Stimulated activated CD8-positive, alpha-beta memory T cell treated with anti-CD3 and anti-CD28 coated beads, Interleukin-7, amount 100 ng/mL, for 48 hours (primary cell): ENCODE results near the gene ECE2.
A peak's percentile ranks its signal among the peaks of the same experiment; 100 is the strongest.
"Not testable (repeated sequence)": the region's sequence is repeated elsewhere in the genome, so short reads cannot be mapped to it uniquely, and the experiment has no call there.

ENCODE experiments used
- DNase-seq, 2 donors: peaks; one replicate each; pipeline ENCODE4 v3.0.0-alpha.2; 2020; ENCODE audit warnings: low read depth in 1 of 2; ENCODE audit errors: extremely low read depth in 1 of 2

The ECE2 gene

DNA sequence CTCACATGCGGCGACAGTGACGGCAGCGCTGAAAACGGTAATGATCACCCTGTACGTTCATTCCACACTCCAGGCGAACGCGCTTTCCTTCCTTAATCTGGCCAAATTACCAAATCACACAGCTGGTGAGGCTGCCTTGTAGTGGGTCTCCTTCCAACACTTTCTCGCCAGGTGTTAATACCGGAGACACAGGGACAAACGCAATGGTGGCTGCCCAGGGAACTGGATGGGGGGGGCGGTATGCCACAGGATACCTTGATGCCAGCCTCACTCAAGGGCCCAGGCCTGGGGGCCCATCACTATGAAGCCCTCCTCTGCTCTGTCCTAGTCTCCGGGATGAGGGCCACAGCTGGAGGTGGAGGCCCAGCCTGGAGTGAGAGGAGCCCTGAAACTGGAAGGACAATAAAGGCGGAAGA lies 13.1 kb upstream of the ECE2 start:
- no peak for DNase-seq

GRCh38 chr3:184267249-184267648 lies 8.6 kb upstream of the ECE2 start:
- not testable (repeated sequence) for DNase-seq

DNA sequence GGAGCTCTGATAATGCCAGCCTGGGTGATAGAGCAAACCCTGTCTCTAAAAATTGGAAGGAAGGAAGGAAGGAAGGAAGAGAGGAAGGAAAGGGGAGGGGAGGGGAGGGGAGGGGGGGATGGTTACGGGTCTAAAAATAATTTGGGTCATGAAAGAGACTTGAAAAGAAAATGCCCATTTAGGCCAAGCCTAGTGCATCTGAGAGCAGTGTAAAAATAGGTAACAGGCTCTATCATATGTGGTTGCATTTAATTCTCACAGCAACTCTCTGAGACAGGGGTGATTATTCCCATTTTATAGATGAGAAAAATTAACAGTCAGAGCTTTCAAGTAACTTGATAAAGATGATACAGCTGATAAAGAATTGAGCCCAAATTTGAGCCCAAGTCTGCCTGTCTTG lies 3.6 kb upstream of the ECE2 start:
- DNase-seq: no peak

DNA sequence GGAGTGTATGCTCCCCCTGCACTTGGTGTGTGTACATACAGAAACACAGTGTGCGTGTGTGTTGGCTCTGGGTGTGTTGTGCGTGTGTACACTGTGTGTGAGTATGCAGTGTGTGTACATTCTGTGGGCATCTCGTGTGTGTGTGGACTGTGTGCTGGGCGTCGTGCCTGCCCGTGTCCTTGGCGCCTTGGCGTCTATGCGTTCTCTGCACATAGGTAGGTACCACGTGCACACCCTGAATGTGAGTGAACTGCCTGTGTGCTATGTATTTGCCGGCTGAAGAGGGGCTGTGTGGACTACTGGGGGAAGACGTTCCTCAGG lies 481 bp upstream of the ECE2 start:
- no peak for DNase-seq

GRCh38 chr3:184277366-184277765 lies 1.5 kb downstream of the ECE2 start:
- no peak for DNase-seq

- no peak for DNase-seq
These were observed 7.1 kb downstream of the ECE2 start for GRCh38 chr3:184282941-184283340.

GRCh38 chr3:184283681-184284080 lies 7.9 kb downstream of the ECE2 start:
- DNase-seq: no peak

DNA sequence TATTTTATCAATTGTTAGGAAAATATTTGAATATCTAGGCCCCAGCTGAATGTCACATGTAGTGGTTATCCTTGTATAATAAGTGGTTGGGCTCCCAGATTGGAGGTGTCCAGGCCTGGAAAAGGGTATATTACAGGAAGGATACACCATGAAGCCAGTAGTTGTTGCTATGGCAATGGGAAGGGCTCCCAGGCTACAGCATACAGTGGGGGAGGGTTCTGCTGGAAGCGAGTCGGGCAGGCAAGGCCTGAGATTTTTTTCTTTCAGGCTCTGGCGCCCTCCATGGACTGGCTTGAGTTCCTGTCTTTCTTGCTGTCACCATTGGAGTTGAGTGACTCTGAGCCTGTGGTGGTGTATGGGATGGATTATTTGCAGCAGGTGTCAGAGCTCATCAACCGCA lies 8.9 kb downstream of the ECE2 start:
- DNase-seq: no peak

DNA sequence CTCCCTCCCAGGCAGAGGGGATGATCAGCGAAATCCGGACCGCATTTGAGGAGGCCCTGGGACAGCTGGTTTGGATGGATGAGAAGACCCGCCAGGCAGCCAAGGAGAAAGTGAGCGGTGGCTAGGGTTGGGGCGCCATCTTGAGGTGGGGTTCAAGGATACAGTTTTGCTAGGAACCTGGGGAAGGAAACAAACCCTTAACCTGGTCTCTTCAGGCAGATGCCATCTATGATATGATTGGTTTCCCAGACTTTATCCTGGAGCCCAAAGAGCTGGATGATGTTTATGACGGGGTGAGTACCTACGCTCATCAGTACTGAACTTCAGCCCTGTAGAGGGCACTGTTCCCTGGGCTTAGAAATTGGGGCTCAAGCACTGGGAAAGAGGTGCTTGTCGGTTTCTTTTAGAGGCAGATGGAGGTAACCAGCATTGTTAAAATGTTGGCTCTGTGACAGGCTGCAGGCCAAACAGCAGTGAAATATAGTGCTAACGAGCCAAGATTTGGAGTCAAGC lies 13.7 kb downstream of the ECE2 start:
- DNase-seq: peak in 1 of 2 donors; percentile 37

DNA sequence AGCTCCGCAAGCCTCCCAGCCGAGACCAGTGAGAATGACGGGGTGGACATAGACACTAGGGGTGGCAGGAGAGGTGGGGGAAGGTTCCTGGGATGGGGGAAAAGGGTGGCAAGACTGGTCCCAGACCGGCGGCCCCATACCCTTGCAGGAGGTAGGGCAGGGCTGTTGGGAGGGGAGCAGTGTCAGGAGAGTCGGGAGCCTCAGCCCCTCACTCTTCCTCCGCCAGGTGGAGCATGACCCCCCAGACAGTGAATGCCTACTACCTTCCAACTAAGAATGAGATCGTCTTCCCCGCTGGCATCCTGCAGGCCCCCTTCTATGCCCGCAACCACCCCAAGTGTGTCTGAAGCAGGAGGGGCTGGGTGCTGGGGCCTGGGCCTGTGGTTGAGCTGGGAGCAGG lies 14.5 kb downstream of the ECE2 start:
- no peak for DNase-seq

DNA sequence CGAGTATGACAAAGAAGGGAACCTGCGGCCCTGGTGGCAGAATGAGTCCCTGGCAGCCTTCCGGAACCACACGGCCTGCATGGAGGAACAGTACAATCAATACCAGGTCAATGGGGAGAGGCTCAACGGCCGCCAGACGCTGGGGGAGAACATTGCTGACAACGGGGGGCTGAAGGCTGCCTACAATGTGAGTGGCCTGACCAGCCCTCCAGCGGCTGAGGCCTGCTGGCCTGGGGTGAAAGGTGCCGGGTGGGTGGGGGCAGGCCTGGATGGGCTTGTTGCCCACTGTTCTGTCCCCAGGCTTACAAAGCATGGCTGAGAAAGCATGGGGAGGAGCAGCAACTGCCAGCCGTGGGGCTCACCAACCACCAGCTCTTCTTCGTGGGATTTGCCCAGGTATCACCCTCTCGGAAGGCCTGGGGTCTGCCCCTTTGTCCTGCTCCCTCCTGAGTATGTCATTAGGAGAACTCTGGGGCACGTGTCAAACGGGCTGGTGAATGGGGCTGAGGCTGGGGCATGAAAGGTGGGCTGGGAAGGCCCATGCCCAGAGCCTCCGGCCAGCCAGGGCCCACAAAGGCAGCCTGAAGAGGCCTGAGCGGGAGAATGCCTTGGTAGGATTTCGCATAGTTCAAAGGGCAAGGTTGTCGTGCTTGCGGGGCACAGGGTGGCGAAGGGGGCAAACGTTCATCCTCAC lies 15.4 kb downstream of the ECE2 start:
- no peak for DNase-seq

DNA sequence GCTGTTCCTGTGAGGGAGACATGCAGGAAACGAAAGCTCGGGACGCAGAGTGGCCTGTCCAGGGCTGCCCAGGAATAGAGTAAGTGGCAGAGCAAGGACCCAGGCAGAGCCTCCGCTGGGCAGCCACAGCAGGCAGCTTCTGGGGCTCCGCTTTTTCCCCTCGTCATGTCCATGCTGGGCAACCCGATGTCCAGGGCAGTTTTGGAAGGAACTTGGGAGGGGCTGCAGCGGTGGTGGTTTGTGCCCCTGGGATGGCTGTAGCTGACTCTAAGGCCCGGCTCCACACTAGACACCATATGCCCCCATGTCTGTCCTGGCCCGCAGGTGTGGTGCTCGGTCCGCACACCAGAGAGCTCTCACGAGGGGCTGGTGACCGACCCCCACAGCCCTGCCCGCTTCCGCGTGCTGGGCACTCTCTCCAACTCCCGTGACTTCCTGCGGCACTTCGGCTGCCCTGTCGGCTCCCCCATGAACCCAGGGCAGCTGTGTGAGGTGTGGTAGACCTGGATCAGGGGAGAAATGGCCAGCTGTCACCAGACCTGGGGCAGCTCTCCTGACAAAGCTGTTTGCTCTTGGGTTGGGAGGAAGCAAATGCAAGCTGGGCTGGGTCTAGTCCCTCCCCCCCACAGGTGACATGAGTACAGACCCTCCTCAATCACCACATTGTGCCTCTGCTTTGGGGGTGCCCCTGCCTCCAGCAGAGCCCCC lies 16.1 kb downstream of the ECE2 start:
- no peak for DNase-seq

DNA sequence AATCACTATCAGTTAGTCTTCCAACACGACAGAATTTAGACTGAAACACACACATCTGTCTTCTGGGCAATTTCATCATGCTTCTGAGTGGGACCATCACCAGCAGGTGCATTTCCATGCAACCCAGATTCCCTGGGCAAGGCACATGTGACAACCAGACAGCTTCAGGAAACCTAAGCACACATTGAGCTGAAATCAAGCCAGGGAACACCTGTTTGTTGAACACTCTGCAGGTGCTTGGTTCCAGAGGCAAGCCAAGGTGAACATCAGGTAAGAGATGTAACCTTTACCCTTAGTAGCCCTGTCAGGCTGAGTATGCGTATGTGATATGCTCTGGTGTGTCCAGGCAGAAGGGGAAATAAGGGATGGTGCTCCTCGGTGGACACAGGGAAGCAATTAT lies 19.9 kb downstream of the ECE2 start:
- DNase-seq: no peak

DNA sequence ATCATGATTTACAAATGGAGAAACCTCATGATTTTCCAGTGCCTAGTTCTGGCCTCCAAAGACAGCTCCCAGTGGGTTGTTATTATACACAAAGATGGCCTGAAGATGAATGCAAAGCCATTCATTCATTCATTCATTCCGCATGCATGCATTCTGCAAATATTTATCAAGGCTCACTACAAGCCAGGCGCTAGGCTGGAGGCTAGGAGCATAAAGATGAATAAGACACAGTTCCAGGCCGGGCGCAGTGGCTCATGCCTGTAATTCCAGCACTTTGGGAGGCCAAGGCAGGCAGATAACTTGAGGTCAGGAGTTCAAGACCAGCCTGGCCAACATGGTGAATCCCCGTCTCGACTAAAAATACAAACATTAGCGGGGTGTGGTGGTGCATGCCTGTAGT lies 20.8 kb downstream of the ECE2 start:
- no peak for DNase-seq

DNA sequence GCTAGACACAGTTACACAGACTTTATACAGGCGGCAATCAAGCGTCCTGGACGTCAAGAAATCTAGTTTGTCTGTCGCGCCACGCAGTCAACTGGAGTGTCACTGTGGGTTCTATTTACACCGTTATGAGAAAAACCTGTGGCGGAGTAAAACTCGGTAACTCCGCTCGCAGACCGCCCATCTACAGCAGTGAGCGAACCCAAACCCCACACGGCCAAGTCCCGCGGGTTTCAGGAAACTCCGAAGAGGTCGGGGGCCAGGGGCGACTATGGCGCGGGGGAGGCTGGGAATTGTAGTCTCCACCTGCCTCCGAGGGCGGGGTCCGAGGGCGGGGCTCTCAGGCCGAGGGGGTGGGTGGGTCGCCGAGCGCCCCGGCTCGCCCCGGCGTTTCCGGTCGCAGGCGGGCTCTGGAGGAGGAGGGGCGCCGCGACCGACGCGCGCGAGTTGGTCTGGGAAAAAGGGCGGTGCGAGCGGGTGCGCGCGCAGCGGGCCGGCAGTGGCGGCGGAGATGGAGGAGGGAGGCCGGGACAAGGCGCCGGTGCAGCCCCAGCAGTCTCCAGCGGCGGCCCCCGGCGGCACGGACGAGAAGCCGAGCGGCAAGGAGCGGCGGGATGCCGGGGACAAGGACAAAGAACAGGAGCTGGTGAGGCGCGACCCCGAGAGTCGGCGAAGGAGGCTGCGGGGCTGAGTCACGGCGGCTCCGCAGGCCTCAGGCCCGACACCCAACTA lies 23.1 kb downstream of the ECE2 start, which contains the start of gene PSMD2:
Gene PSMD2, plus strand, starts transcription at position 483 of the 729 bp plus-strand sequence. Its CDS starts 26 bp downstream, at position 509.
- DNase-seq: peak; percentile 98

GRCh38 chr3:184299488-184300377 lies 23.9 kb downstream of the ECE2 start:
- DNase-seq: no peak

DNA sequence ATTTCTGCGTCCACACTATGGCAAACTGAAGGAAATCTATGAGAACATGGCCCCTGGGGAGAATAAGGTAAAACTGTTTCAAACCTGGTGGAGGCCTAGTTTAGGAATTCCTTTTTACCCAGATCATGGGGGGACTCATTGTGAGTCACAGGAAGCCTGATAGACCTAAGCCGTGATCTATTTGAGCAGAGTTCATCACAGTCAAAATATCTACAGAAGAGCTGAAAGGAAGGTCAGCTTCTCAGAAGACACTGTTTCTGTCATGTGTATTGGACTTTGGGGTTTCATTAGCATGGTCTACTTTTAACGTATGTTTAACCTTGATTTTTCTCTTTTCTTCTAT lies 24.5 kb downstream of the ECE2 start:
- no peak for DNase-seq

GRCh38 chr3:184305577-184305976 lies 29.8 kb downstream of the ECE2 start:
- no peak for DNase-seq

- DNase-seq: no peak
These were observed 30.6 kb downstream of the ECE2 start for GRCh38 chr3:184306341-184306972.

DNA sequence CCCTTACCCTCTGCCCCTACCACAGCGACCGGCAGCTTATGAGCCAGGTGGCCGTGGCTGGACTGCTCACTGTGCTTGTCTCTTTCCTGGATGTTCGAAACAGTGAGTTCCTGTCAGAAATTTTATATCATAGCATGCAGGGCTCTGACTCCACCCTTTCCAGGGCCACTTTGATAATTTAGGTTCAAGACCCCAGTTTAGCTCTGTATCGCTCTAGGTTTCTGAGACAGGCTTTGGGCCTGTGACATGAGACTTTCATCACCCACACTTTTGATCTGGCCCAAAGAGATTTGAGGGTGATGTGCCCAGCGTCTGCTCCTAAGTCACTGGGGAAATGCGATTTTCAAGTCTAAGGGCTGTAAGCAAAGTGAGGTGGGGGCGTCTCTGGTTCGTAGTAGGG lies 32.1 kb downstream of the ECE2 start:
- no peak for DNase-seq
